ENCODE data around the gene NMRK1.

NMRK1 gene

DNA sequence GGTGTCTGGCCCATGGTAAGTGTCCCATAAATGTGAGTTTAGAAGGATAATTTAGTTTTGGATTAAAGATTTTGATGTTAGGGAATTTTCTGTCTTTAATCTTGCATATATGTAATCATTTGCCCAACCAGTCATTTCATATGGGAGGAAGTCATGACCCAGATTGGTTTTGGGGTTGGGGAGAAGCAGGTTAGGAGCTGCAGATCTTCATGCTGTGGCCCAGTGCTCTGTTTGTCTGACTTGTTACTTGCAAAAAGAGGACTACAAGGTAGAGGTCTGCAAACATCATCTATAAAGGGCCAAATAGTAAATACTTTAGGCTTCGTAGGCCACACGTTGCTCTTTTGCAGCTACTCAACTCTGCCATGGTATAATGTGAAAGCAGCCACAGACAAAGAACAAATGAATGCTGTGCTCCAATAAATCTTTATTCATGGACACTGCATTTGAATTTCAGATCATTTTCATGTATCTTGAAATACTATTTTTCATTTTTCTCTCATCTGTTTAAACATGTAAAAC lies 17.1 kb upstream of the NMRK1 start:
- no peak overlapping the region for H3K4me3 ChIP-seq (replicated peaks; ENCODE audit: low read depth, low read length)
- TF ChIP-seq, protein P1, sequence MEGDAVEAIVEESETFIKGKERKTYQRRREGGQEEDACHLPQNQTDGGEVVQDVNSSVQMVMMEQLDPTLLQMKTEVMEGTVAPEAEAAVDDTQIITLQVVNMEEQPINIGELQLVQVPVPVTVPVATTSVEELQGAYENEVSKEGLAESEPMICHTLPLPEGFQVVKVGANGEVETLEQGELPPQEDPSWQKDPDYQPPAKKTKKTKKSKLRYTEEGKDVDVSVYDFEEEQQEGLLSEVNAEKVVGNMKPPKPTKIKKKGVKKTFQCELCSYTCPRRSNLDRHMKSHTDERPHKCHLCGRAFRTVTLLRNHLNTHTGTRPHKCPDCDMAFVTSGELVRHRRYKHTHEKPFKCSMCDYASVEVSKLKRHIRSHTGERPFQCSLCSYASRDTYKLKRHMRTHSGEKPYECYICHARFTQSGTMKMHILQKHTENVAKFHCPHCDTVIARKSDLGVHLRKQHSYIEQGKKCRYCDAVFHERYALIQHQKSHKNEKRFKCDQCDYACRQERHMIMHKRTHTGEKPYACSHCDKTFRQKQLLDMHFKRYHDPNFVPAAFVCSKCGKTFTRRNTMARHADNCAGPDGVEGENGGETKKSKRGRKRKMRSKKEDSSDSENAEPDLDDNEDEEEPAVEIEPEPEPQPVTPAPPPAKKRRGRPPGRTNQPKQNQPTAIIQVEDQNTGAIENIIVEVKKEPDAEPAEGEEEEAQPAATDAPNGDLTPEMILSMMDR (IDR thresholded peaks at IDR 0.05; ENCODE audit: low read depth, low read length, missing control alignments) = no peak
- DNase-seq (ENCODE audit: extremely low read depth, low read depth) = no peak

DNA sequence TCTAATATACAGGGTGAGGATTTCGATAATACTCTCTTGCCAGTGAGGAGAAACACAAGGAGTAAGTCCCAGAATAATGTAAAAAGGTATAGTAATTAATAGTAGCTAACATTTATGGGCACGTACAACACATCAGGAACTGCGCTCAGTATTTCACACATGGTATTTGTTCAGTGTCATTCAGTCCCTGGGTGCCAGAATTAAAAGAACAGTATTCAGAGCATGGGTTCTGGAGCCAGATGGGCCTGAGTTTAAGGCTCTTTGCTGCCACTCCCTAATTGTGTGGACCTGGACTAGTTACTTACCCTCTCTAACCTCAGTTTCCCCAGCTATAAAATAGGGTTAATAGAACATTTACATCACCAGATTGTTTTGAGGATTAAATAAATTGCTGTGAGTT lies 16.7 kb upstream of the NMRK1 start:
- H3K4me3 ChIP-seq (replicated peaks; ENCODE audit: low read depth, low read length) = no peak overlapping the region
- no peak for DNase-seq (ENCODE audit: extremely low read depth, low read depth)
- TF ChIP-seq, protein P1 (IDR thresholded peaks at IDR 0.05; ENCODE audit: low read depth, low read length, missing control alignments) = no peak

DNA sequence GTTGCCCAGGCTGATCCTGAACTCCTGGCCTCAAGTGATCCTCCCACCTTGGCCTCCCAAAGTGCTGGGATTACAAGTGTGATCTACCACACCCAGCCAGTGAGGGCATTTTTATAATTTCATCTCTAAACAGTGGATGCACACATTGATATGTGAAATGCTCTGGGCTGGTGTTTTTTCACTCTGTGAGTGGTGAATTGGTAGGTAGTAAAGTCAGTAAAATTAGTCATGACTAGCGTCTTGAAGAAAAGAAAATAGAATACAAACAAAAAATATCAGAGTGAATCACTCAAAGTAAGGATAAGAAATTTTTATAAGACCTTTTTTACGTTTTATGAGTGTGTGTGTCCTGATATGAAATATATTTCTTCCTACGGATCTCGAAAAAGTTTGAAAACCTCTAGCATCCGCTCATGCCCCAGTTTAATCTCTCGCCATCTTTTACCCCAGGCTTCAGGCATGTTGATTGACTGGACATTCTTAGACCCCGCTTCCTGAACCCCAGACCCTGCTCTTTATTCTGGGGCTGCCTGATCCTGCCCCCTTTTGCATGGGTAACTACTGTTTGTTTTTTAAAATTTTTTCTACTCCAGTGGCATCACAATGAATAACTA lies 14.3 kb upstream of the NMRK1 start:
- TF ChIP-seq, protein P1 (IDR thresholded peaks at IDR 0.05; ENCODE audit: low read depth, low read length, missing control alignments) = no peak
- DNase-seq (ENCODE audit: extremely low read depth, low read depth) = no peak
- no peak overlapping the region for H3K4me3 ChIP-seq (replicated peaks; ENCODE audit: low read depth, low read length)

DNA sequence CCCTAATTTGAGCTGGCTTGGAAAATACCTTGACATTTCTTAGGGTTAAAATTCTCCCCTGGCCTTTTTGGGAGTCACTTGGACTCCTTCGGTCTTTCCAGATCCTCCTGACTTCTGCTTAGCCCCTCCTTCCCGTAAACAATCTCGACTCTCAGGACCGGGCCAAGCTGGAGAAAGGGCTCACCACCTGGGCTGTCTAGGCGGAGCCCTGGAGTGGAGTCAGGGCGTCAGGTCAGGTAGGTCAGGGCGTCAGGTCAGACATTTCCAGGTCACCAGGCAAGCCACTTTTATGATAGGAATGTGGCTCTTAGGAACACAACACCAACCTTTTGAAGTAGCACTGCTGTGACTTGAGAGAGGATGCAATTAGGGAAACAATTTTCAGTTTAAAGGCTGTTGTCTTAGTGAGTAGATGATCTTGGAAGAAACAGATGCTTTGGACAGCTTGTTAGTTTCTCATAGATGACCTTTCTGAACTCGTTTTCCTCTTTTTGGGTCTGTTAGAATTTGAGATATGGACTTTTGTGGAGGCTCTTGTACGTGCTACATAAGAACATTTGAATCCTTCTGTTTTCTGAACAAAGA lies 13.1 kb upstream of the NMRK1 start:
- DNase-seq (ENCODE audit: extremely low read depth, low read depth) = no peak
- TF ChIP-seq, protein P1 (IDR thresholded peaks at IDR 0.05; ENCODE audit: low read depth, low read length, missing control alignments) = no peak
- H3K4me3 ChIP-seq (replicated peaks; ENCODE audit: low read depth, low read length) = no peak overlapping the region

DNA sequence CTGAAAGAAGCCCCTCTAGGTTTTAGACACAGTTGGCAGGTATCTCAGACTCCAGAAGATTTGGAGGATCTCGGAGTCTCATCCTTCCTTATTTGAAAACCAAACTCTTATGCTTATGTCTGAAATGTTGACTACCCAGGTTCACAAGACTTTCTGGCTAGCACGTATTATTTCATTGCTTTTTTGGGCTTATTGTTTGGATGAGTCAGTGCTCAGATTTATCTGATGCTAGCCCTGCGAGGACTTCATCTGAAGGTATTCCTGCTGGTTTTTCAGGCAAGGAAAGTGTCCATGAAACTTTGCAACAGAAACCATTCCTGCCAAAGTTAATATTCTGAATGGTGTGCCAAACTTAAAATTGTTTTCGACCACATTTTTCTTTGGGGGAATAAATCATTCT lies 8.8 kb upstream of the NMRK1 start:
- TF ChIP-seq, protein P1 (IDR thresholded peaks at IDR 0.05; ENCODE audit: low read depth, low read length, missing control alignments) = no peak
- no peak for DNase-seq (ENCODE audit: extremely low read depth, low read depth)
- H3K4me3 ChIP-seq (replicated peaks; ENCODE audit: low read depth, low read length) = no peak overlapping the region

DNA sequence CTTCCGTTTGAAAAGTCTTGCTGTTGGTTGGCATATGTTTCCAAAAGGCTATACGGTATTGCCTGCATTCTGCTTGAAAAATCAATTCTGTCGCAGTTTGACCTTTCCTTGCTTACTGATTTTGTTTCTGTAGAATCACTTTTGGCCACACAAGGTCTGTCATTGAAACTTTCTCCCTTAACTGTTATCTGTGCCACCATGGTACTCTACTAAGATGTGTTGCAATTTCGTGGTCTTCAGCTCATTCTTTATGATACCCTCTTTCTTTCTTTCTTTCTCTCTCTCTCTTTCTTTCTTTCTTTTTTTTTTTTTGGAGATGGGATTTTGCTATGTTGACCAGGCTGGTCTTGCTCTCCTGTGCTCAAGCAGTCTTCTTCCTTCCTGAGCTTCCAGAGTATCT lies 4.8 kb upstream of the NMRK1 start:
- DNase-seq (ENCODE audit: extremely low read depth, low read depth) = no peak
- TF ChIP-seq, protein P1 (IDR thresholded peaks at IDR 0.05; ENCODE audit: low read depth, low read length, missing control alignments) = no peak
- no peak overlapping the region for H3K4me3 ChIP-seq (replicated peaks; ENCODE audit: low read depth, low read length)

Data from HFF-Myc (cell line).